ENCODE results near the gene SLC30A3.
"Not testable (repeated sequence)": the region's sequence is repeated elsewhere in the genome, so short reads cannot be mapped to it uniquely, and the experiment has no call there.

Gene SLC30A3

GRCh38 chr2:27282892-27283291 is 20.0 kb upstream of the SLC30A3 start:
- no peak for DNase-seq

DNA sequence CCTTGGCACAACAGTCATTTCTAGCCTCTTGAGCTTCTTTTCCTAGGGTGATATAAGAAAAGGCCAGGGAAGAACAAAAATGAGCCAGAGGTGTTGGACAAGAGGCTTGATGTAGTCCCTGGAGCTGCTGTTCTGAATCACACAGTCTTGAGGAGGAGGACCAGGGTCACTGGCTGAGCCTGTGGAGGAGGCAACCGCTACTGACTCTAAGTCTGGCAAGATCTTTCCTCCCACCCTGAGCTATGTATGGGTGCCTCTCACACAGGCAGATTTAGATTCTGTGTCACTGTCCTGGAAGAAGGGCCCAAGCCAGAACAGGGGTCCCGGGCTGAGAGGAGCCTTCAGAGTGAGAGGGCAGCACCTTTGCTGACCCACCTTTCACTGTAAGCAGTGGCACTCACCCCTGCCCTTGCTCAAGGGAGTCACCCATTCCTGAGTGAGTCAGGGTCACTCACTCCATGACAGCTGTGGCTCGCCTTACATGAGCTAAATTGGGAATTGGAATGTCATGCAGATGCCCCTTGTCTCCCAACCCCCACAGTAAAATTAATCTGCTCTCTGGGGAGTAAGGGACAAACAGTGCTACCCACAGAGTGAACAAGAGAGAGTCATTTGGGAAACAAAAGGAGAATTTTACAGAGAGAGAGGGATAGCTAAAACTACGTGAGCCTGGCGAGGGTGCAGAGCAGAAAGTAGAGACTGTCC is 19.2 kb upstream of the SLC30A3 start, which contains the start of gene TRIM54:
TSS of gene TRIM54 (plus strand) at position 575 of the 705 bp plus-strand sequence. CDS start 303 bp downstream, outside the sequence.
- no peak for DNase-seq

DNA sequence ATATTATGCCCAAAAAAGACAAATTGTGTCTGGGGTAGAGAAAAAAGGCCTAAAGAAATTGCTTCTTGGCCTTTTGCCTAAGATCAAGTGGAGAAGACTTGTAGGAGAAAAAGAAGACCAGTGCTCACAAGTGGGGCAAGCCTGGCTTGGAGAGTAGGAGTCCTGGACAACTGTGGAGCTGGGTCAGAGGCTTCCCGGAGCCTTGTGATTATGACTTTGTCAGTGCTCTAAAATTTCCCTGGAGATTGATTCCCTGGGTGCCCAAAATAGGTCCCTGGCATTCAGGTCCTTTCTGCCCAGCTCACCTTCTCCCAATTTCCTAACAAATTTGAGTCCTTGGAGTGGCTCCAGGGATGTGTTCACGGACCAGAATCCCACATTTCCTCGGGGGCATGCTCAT is 18.6 kb upstream of the SLC30A3 start:
- DNase-seq: no peak

DNA sequence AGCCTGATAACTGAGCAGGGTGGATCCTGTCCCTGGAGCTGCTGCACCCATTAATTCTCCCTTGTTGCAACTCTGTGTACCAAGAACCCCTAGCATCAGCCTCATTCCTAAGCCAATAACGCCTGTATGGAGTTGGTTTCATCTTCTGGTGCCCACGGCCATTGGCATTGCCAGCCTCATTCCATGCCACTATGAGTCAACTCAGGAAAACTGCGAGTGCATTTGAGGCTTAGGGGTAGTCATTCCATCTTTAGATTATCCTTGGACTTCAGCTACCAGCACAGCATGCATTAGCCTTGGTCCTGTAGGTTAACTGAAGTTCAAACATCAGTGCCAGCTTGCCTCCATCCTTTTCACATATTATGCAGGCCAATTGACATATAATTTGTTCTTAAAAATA is 18.0 kb upstream of the SLC30A3 start:
- DNase-seq: no peak

- DNase-seq: no peak
Observed at GRCh38 chr2:27278010-27278409, 15.2 kb upstream of the SLC30A3 start.

GRCh38 chr2:27275211-27276150 is 12.6 kb upstream of the SLC30A3 start, which contains the start of gene DNAJC5G:
Gene DNAJC5G (plus strand): TSS chr2:27275433. CDS start chr2:27276729, 1,296 bp downstream.
- no peak for DNase-seq

- DNase-seq: not testable (repeated sequence)
Observed at GRCh38 chr2:27272537-27273522, 10.0 kb upstream of the SLC30A3 start.

GRCh38 chr2:27271631-27272340 is 8.9 kb upstream of the SLC30A3 start:
- DNase-seq: no peak

DNA sequence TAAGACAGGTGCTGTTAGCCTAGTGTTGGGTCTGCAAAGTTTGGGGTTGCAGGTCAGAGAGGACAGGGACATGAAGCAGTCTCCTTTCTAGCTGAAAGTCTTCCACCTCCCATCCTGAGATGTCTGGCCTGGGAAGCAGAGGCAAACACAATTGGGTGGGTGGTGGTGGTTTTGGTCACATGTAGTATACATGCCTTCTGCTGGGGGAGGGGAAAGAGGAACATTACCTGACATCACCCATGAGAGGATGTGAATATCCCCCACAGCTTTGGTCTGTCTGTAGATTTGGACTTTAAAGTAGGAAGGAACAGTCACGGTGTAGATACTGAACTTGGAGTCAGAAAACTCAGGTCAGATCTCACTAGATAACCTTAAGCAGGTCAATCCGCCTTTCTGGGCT is 7.8 kb upstream of the SLC30A3 start:
- no peak for DNase-seq

DNA sequence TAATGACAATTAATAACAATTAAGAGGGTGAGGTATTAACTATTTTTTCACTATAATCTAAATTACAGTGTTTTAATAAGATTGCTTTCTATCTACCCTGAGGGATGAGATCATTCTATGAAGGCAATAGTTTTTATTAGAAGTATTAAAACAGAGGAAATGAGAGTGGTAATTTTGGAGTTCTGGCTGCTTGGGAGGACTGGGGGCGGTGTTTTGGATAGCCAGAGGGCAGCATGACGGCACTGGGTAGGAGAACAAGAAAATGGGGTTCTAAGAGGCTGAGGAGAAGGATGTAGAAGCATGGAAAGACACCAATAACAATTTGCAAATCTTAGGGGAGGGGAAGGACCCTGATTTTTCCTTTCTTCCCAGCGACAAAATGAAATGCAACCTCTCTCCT is 7.3 kb upstream of the SLC30A3 start:
- no peak for DNase-seq

DNA sequence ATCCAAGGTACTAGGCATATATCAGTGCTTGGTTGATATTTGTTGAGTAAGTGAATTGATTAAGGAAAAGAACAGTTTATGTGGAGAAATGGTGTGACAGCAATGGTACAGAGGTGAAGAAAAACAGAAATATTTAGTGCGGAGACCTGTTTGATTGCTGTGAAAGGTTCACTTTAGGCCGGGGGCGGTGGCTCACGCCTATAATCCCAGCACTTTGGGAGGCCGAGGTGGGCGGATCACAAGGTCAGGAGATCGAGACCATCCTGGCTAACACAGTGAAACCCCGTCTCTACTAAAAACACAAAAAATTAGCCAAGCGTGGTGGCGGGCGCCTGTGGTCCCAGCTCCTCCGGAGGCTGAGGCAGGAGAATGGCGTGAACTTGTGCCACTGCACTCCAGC is 5.4 kb upstream of the SLC30A3 start:
- not testable (repeated sequence) for DNase-seq

GRCh38 chr2:27265536-27265870 is 2.7 kb upstream of the SLC30A3 start:
- no peak for DNase-seq

- peak; percentile 72 to 82 for DNase-seq
Observed at GRCh38 chr2:27264753-27265535, 2.1 kb upstream of the SLC30A3 start.

GRCh38 chr2:27264253-27264752 is 1.5 kb upstream of the SLC30A3 start:
- DNase-seq: peak; percentile 13 to 38

DNA sequence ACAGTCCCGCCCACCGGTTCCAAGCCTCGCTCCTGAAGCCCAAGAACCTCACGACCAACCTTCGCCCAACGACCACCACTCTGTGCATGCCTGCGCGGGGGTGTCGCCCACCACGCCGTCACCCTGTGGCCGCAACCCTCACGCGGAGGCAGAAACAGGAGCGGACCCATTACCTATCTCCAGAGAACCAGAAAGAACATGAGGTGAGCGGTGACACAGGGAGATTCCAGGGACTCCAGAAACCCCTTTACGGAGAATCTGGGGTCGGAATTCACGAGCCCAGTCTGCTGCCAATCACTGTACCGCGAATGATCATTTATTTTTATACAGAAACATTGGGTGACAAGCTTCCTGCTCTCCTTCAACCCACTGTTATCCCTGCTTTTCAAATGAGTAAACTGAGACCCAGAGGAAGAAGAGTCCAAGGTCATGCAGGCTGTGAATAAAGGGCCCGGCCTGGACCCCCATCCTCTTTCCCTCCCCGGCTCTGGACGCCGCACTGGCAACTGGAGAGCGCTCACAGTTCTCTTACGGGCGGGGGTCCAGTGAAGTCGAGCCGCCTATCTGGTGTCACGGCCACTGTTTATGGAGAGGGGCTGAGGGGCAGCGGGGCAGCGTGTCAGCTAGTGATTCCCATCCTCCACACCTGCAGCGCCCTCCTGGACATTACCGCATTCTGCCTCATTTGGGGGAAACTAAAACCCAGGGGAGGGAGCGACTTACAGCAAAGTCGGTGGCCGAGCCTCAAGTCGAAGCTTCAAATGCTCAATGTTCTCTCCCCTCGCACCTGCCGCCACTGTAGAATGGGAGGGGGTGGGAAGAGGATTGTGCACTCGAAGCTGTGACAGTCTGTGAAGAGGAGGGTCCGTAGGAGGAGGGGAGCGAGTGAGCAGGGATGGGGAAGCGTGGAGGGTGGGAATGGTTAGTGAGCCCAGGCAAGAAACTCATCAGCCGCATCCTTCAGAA is 723 bp upstream of the SLC30A3 start:
- DNase-seq: no peak

- no peak for DNase-seq
Observed at GRCh38 chr2:27261926-27262298, 935 bp downstream of the SLC30A3 start.

- DNase-seq: no peak
Observed at GRCh38 chr2:27261241-27261925, 1.5 kb downstream of the SLC30A3 start.

- no peak for DNase-seq
Observed at GRCh38 chr2:27258051-27258450, 4.8 kb downstream of the SLC30A3 start.

GRCh38 chr2:27256855-27257454 is 5.9 kb downstream of the SLC30A3 start:
- no peak for DNase-seq

Measured in NCI-H2081 (cell line).